GM21737 (cell line): Measurements from ENCODE around the gene OTOF.
"Not testable (repeated sequence)": the region's sequence is repeated elsewhere in the genome, so short reads cannot be mapped to it uniquely, and the experiment has no call there.

Source experiments
- ATAC-seq: cut with Tn5 transposase; IDR thresholded peaks from one replicate; pipeline ENCODE4 v1.9.1; 2021; ENCODE audit warnings: mild to moderate bottlenecking, moderate library complexity; ENCODE audit not compliant: unreplicated experiment

Gene OTOF

DNA sequence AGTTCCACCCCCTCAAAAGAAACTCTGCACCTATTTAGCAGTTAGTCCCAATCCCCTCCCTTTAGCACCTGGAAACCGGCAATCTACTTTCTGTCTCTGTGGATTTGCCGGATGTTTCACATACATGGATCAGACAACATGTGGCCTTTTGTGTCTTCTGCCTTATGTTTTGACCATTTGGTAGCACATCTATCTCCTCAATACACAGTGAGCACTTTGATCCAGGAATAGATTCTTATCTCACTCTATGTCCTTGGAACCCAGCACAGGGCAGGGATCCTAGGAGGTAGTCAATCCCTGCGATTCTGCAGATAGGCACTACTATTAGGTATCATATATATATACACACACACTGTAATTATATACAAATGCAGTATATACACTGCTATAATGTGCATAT, 3.8 kb upstream of the OTOF start:
- ATAC-seq, result no peak

- ATAC-seq, result no peak
Measured at GRCh38 chr2:26480566-26481423, 2.9 kb upstream of the OTOF start.

- ATAC-seq, result no peak
Measured at GRCh38 chr2:26479789-26480565, 2.1 kb upstream of the OTOF start.

DNA sequence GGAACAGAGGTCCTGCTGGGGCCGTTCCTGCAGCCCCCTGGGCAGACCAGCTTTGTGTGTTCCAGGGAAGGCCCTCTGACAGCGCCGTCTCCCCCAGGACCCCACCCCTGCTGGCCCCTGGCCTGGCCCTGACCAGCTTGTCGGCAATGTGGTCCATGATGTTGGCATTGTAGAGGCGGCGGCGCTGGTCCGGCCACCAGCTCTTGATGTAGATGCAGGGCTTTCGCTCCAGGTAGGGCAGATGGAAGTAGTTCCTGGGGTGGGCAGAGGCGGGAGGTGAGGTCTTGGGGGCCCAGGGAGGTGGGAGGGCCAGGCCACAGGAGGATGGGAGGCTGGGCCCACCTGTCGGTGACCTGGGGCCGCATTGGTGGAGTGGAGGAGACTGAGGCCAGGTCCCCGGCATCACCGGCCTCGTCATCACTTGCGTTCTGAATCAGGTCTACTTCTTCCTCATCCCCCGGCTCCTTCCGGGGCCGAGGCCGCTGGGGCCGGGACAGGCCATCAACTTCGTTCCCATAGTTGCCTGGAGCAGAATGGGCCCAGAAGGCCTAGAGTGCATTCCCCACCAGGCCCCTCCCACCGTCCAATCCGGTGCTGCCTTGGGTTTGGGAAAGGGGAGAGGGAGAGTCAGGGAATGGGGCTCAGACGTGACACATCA, 1.3 kb upstream of the OTOF start:
- ATAC-seq, result no peak

DNA sequence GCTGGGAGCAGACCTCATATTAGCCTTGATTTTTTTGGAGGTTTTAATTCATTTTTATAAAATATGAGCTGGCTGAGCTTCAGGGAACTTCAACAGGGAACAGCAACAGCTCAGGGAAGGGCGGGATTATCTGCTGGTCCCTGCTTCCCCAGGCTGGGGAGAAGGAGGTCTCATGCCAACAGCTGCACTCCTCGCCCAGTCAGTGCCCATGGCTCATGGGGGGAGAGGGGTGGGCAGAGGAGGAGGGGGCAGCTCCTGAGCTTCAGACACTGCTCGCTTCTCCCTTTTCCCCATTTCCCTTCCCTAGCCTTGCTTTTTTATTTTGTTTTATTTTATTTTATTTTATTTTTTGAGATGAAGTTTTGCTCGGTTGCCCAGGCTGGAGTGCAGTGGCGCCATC, 442 bp upstream of the OTOF start:
- no peak for ATAC-seq

DNA sequence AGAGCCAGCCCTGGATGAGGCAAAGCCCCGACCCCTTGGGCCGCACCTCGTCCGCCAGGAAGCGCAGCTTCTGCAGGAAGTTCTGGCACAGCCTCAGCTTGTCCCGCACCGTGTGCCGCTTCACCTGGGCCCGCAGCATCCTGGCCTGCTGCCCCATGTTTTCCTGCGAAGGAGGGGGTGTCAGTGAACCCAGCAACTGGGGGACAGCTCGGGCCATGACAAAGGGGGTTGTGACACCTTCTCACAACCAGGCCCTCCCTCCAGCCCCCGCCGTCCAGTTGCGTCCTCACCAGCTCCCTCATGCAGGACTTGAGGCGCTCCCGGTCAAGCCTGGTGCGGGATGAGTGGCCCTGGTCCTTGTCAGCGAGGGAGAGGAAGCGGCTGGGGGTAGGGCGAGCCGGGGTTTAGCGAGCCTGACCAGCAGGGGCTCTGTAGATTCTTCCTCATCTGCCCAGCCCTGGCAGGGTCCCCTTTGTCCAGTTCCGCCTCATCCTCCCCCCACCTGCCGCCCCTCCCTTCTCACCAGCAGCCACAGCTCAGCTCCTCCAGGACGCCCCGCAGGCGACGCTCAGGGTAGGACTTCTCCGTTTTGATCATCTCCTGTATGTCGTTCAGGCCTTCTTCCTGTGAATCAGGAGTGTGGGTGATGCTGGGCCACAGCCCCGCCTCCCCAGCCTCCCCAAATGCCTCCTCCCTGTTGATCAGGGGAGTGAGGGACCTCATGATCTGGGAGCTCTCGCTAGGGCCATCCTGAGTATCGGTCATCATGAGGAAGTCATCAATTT, 606 bp downstream of the OTOF start:
- ATAC-seq, result no peak

- ATAC-seq, result no peak
Measured at GRCh38 chr2:26475832-26476501, 2.0 kb downstream of the OTOF start.

- no peak for ATAC-seq
Measured at GRCh38 chr2:26475037-26475436, 2.9 kb downstream of the OTOF start.

DNA sequence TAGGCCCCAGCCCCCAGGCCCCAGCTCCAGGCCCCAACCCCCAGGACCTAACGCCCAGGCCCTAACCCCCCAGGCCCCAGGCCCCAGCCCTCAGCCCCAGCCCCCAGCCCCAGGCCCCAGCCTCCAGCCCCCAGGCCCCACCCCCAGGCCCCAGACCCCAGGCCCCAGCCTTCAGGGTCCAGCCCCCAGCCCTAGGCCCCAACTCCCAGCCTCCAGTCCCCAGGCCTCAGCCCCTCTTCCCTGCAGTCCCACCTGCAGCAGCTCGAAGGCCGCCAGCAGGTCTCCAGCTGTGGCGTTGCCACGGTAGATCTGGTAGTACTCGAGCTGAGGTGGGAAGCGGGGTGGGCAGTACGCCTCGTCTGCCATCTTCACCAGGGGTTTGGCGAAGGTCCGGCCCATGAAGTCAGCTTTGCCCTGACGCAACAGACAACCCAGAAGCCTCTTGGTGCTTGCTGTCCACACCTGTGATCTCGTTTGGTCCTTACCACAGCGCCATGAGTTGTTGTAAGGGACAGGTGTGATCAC, 3.6 kb downstream of the OTOF start:
- ATAC-seq, result no peak

DNA sequence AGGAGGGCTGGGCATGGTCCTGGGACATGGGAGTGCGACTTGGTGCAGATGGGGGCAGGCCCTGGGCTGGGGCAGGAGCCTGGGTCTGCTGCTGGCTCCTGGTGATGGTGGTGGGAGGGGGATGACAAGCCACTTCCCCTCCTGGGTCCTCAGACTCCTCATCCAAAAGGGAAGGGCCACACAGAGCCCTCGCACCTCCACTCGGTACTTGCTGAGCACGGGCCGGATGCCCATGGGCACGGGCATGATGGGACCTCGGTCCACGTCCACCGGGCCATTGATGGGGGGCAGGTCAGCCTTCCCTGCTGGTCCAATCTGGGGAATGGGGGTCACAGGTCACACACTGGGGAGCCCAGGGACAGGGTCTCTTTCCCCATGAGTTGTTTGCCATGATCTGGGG, 4.1 kb downstream of the OTOF start:
- no peak for ATAC-seq

- ATAC-seq, result no peak
Measured at GRCh38 chr2:26472821-26473655, 4.9 kb downstream of the OTOF start.

DNA sequence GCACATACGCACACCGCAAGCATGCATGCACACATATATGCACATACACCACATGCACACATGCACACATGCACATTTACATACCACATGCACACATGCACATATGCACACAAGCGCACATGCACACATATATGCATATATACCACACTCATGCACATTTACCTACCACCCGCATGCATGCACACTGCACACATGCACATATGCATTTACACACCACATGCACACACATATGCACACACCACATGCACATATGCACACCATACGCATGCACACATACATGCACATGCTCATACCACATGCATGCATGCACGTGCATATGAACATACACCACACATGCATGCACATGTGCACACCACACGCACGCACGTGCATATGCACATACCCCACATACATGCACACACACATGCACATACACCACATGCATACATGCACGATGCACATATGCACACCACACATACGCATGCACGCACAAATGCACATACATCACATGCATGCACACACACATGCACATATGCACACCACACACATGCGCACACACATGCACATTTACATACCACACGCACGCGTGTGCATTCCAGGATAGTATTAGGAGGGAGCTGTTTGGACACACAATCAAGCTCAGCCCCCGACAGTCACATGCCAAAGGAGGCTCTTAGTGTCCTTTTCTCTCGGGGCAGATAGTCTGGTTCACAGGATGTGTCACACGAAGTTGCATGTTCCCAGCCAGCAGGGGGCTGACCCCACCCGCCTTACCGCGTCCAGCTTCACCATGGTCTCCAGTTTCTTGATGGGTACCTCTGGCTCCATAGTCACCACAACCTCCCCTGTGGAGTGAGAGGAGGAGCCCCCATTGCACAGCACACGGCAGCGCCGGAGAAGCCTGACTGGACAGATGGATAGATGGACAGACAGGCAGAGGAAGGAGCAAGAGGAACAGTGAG, 5.9 kb downstream of the OTOF start:
- ATAC-seq, result no peak

DNA sequence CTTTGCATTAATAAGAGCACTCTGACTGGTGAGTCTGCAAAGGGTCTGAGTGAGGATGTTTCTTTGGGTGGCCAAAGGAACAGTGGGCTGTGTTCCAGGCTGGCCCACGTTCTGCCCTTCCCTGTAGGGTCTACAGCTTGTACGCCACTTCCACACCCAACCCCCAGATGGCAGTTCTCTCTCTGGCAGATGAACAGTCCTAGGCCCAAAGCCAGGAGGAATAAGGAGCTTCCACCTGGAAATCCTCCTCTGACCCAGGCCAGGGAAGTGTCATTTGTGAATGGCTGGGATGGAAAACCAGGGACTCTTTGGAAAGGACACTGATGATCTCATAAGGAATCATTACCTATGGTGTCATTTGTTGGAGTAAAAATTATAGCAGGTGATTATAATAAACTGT, 6.6 kb downstream of the OTOF start:
- no peak for ATAC-seq

GRCh38 chr2:26470601-26471260, 7.2 kb downstream of the OTOF start:
- no peak for ATAC-seq

DNA sequence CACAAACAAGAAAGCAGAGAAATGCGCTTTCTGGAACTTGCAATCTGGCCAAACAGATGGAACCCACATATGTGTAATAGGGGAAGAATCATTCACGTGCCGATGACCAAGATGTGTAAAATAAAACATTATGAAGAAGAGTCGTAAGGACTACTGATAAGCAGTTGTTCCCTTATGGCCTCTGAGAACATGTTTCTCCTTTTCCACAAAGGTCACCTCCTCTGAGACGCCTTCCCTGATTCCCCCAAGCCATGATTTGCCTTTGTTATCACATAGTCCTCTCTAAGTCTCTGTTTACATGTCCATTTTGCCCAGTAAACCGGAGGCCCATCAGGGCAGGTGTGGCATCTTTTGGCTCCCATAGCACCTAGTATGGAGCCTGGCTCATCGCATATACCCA, 8.0 kb downstream of the OTOF start:
- no peak for ATAC-seq

DNA sequence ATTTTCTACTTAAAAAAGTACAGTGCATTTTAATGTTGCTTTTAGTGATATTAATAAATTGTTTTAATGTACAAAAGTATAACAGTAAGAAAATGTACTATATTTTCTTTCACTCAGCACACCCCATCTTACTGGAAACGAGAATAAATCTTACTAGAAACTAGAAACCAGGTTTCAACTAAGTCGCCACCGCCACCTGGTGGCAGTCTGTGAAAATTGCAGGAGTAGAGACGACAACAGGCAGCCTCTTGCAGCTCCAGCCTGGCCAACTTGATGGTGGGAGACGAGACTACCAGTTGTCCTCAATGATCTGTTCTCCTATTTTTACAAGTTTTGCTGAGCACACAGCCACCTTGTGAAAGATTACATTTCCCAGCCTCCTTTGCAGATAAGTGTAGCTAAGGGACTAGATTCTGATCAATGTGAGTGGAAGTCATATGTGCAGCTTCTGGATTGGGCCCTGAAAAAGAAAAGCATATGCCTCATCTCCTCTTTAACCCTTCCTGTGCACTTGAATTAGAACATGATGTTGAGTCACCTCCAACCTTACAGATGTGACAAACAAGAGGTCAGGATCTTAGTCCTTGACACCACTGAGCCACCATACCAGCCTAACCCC, 8.7 kb downstream of the OTOF start:
- no peak for ATAC-seq

DNA sequence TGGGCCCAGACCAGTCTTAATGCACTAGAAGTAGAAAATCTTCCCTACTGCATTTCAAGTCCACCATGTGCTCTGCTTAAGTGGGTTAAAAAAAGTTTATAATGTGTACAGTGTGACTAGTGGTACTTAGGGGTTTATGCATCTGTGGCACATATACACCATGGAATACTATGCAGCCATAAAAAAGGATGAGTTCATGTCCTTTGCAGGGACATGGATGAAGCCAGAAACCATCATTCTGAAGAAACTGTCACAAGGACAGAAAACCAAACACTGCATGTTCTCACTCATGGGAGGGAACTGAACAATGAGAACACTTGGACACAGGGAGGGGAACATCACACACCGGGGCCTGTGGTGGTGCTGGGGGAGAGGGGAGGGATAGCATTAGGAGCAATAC, 9.4 kb downstream of the OTOF start:
- not testable (repeated sequence) for ATAC-seq
